ENCODE measurements around the gene BRD3OS. TPM values are rescaled to one million over a fixed set of nuclear protein-coding genes. Genes with fewer than 3 reads are reported as not detected.

BRD3OS gene
- total RNA-seq, 4 donors from 2014 or later, result 1.8 to 6.2 (median 4.3) TPM

- Histone ChIP-seq H3K4me3 (peak overlapping the region; percentile 63 to 92 (median 83)), H3K27me3 (no peaks in the 10 kb centered on the region), H3K36me3 (peaks cover 0 to 37% (median 0%) of the 10 kb centered on the region in 3 donors), H3K4me1 (peaks cover 6 to 21% (median 11%) of the 10 kb centered on the region in 3 donors), H3K27ac (peak overlapping the region; percentile 46 to 84 (median 63)), H3K9me3 (no peaks in the 10 kb centered on the region)
- no peak for TF ChIP-seq POLR2A (IDR thresholded peaks at IDR 0.05)
- peak in 2 of 6 experiments; percentile 12 to 23 for TF ChIP-seq CTCF (IDR thresholded peaks at IDR 0.05)
- intact Hi-C loops (cut with DNase I), result no loop called here
- 0% methylated on average over 6 to 17 of the region's 66 CpGs for WGBS, 2 donors
- peak; percentile 26 for DNase-seq
These were observed 593 bp downstream of the BRD3OS start for GRCh38 chr9:134025606-134026541.

- Histone ChIP-seq H3K4me1 (peaks cover 6 to 21% (median 11%) of the 10 kb centered on the region in 3 donors), H3K36me3 (peaks cover 0 to 44% (median 2%) of the 10 kb centered on the region in 3 donors), H3K27me3 (no peaks in the 10 kb centered on the region), H3K4me3 (peak overlapping the region in 2 of 4 donors; percentile 89 to 92), H3K27ac (no peak overlapping the region), H3K9me3 (no peaks in the 10 kb centered on the region)
- intact Hi-C loops (cut with DNase I), result no loop called here
- WGBS, 2 donors, result 83 to 97% methylated on average over 4 to 11 of the region's 18 CpGs
- no peak for DNase-seq
- no peak for TF ChIP-seq POLR2A (IDR thresholded peaks at IDR 0.05)
- no peak for TF ChIP-seq CTCF (IDR thresholded peaks at IDR 0.05)
These were observed 1.3 kb downstream of the BRD3OS start for GRCh38 chr9:134026581-134026980.

- H3K27ac ChIP-seq, result no peak overlapping the region
- no peaks in the 10 kb centered on the region for H3K27me3 ChIP-seq
- intact Hi-C loops (cut with DNase I), result no loop called here
- WGBS, 2 donors, result 82 to 93% methylated on average over 8 of the region's 8 CpGs
- H3K36me3 ChIP-seq, result peaks cover 4 to 48% (median 6%) of the 10 kb centered on the region in 3 donors
- H3K4me3 ChIP-seq, result no peak overlapping the region
- peaks cover 6 to 21% (median 11%) of the 10 kb centered on the region in 3 donors for H3K4me1 ChIP-seq
- no peaks in the 10 kb centered on the region for H3K9me3 ChIP-seq
- no peak for DNase-seq
- TF ChIP-seq POLR2A (IDR thresholded peaks at IDR 0.05) (no peak), CTCF (IDR thresholded peaks at IDR 0.05) (no peak)
These were observed 1.7 kb downstream of the BRD3OS start for GRCh38 chr9:134026981-134027380.

- peaks cover 4 to 54% (median 6%) of the 10 kb centered on the region in 3 donors for H3K36me3 ChIP-seq
- H3K27me3 ChIP-seq, result no peaks in the 10 kb centered on the region
- intact Hi-C loops (cut with DNase I), result no loop called here
- no peak for DNase-seq
- no peak for TF ChIP-seq POLR2A (IDR thresholded peaks at IDR 0.05)
- TF ChIP-seq CTCF (IDR thresholded peaks at IDR 0.05), result no peak
- 87 to 94% methylated on average over 6 to 7 of the region's 7 CpGs for whole genome bisulfite sequencing, 2 donors
- no peak overlapping the region for H3K27ac ChIP-seq
- H3K4me3 ChIP-seq, result no peak overlapping the region
- no peaks in the 10 kb centered on the region for H3K9me3 ChIP-seq
- peaks cover 6 to 21% (median 11%) of the 10 kb centered on the region in 3 donors for H3K4me1 ChIP-seq
These were observed 2.3 kb downstream of the BRD3OS start for GRCh38 chr9:134027561-134027960.

- peaks cover 6 to 21% (median 11%) of the 10 kb centered on the region in 3 donors for H3K4me1 ChIP-seq
- no peak overlapping the region for H3K4me3 ChIP-seq
- WGBS, 2 donors, result 89 to 95% methylated on average over 9 of the region's 9 CpGs
- H3K36me3 ChIP-seq, result peaks cover 4 to 59% (median 9%) of the 10 kb centered on the region in 3 donors
- no peak for TF ChIP-seq CTCF (IDR thresholded peaks at IDR 0.05)
- TF ChIP-seq POLR2A (IDR thresholded peaks at IDR 0.05), result no peak
- no peaks in the 10 kb centered on the region for H3K9me3 ChIP-seq
- no peak overlapping the region for H3K27ac ChIP-seq
- intact Hi-C loops (cut with DNase I), result no loop called here
- DNase-seq, result no peak
- no peaks in the 10 kb centered on the region for H3K27me3 ChIP-seq
These were observed 2.8 kb downstream of the BRD3OS start for GRCh38 chr9:134028076-134028475.

All from esophagus squamous epithelium (tissue), 5 donors.